ENCODE measurements around the gene FBXW8. TPM values are rescaled to one million over a fixed set of nuclear protein-coding genes. Genes with fewer than 3 reads are reported as not detected.

The FBXW8 gene
- total RNA-seq, 3 donors from 2014 or later = 12.0 to 13.2 (median 13.1) TPM

DNA sequence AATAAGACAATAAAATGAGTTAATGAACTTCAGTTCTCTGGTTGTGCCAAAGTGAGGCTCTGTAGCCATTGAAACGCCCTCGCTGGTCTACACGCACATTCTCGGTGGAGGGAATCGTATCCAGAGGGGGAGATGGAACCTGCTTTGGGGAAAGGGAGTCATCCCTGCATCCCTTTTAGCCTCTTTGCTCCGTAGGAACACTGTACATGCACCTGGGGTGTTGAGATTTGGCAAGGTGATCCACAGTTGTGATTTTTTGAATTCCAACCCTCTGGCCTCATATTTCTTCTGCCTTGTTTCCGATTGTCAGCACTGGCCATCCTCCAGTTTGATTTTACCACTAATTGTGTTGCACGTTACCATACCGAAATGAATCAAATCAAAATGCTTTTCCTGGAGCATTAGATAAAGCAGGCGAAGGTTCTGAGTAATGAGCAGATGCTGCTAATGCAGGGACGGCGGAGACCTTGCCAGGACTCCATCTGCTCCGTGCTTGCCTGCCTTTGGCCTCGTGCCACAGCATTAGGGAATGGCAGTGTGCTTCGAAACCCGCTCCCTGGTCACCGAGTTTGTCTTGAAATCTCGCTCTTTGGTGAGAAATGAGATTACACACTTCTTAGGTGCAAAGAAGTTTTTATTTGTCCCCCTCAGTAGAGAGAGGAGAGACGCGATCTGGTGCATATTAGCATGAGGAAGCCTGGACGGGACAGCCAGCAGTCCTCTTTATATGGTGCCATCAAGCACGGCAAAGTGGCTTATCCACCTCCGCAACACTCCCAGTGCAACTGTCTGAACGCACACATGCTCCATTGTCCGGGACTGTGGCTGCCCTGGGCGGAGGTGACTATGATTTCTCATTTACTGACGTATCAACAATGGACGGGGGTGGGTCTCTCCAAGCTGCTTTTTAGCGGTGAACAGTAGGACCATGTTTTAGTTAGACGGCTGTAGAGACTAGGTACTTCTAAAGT, 59.1 kb downstream of the FBXW8 start:
- Histone ChIP-seq H3K4me1 (ENCODE audit: low read depth) (no peaks in the 10 kb centered on the region), H3K9me3 (no peaks in the 10 kb centered on the region), H3K4me3 (no peak overlapping the region), H3K36me3 (ENCODE audit: low read depth) (no peaks in the 10 kb centered on the region)
- DNase-seq = peak in 1 of 3 donors; percentile 9
- intact Hi-C loops (cut with DNase I, micrococcal nuclease) = no loop called here
- TF ChIP-seq CTCF (IDR thresholded peaks at IDR 0.05) = no peak
- ATAC-seq = no peak

- Histone ChIP-seq H3K36me3 (ENCODE audit: low read depth) (no peaks in the 10 kb centered on the region), H3K4me3 (no peak overlapping the region), H3K9me3 (no peaks in the 10 kb centered on the region), H3K4me1 (ENCODE audit: low read depth) (no peaks in the 10 kb centered on the region)
- no peak for TF ChIP-seq CTCF (IDR thresholded peaks at IDR 0.05)
- ATAC-seq (no peak), DNase-seq (no peak)
- intact Hi-C loops (cut with DNase I, micrococcal nuclease) = no loop called here
Measured at GRCh38 chr12:116971222-116971621, 60.5 kb downstream of the FBXW8 start.

GRCh38 chr12:116975779-116976393, 65.1 kb downstream of the FBXW8 start:
- Histone ChIP-seq H3K4me3 (no peak overlapping the region), H3K36me3 (ENCODE audit: low read depth) (no peaks in the 10 kb centered on the region), H3K9me3 (no peaks in the 10 kb centered on the region), H3K4me1 (ENCODE audit: low read depth) (no peaks in the 10 kb centered on the region)
- ATAC-seq (no peak), DNase-seq (no peak)
- no peak for TF ChIP-seq CTCF (IDR thresholded peaks at IDR 0.05)
- intact Hi-C loops (cut with DNase I, micrococcal nuclease) = no loop called here

GRCh38 chr12:116977465-116978380, 67.0 kb downstream of the FBXW8 start:
- intact Hi-C loops (cut with DNase I, micrococcal nuclease) = no loop called here
- no peak for ATAC-seq
- no peak for TF ChIP-seq CTCF (IDR thresholded peaks at IDR 0.05)
- Histone ChIP-seq H3K4me1 (ENCODE audit: low read depth) (no peaks in the 10 kb centered on the region), H3K9me3 (no peaks in the 10 kb centered on the region), H3K4me3 (no peak overlapping the region), H3K36me3 (ENCODE audit: low read depth) (no peaks in the 10 kb centered on the region)
- no peak for DNase-seq

GRCh38 chr12:116978791-116979508, 68.2 kb downstream of the FBXW8 start:
- no peaks in the 10 kb centered on the region for H3K9me3 ChIP-seq
- no peak for DNase-seq
- no peaks in the 10 kb centered on the region for H3K36me3 ChIP-seq (ENCODE audit: low read depth)
- ATAC-seq = no peak
- no peaks in the 10 kb centered on the region for H3K4me1 ChIP-seq (ENCODE audit: low read depth)
- H3K4me3 ChIP-seq = no peak overlapping the region
- no peak for TF ChIP-seq CTCF (IDR thresholded peaks at IDR 0.05)
- intact Hi-C loops (cut with DNase I, micrococcal nuclease) = no loop called here

Data from mucosa of descending colon (tissue), 3 donors.